ENCODE measurements around the gene AP1S1. TPM values are rescaled to one million over a fixed set of nuclear protein-coding genes. Genes with fewer than 3 reads are reported as not detected.

The AP1S1 gene
- total RNA-seq, 1 donor = 101 TPM

GRCh38 chr7:101140746-101141382, 13.4 kb upstream of the AP1S1 start:
- H3K4me1 ChIP-seq (ENCODE audit: insufficient read depth, low read length) = peaks cover 22% of the 10 kb centered on the region
- H3K36me3 ChIP-seq (ENCODE audit: insufficient read depth, low read length) = peaks cover 20% of the 10 kb centered on the region
- no peak overlapping the region for H3K27ac ChIP-seq (ENCODE audit: low read depth, low read length)

GRCh38 chr7:101151908-101152651, 2.2 kb upstream of the AP1S1 start:
- TF ChIP-seq CTCF (IDR thresholded peaks at IDR 0.05; ENCODE audit: extremely low read depth, low read depth, low read length) = no peak
- no peak for DNase-seq (ENCODE audit: insufficient read length, low spot score, missing footprints)
- H3K27ac ChIP-seq (ENCODE audit: low read depth, low read length) = no peak overlapping the region
- peaks cover 2% of the 10 kb centered on the region for H4K20me1 ChIP-seq (ENCODE audit: insufficient read depth, low read length)
- no peak overlapping the region for H3K4me3 ChIP-seq (ENCODE audit: insufficient read depth, low read length)
- no peaks in the 10 kb centered on the region for H3K9me3 ChIP-seq (ENCODE audit: low read depth, low read length)
- peaks cover 12% of the 10 kb centered on the region for H3K27me3 ChIP-seq (ENCODE audit: insufficient read depth, low read length)
- peaks cover 25% of the 10 kb centered on the region for H3K79me2 ChIP-seq (ENCODE audit: insufficient read depth, low read length)
- H3K36me3 ChIP-seq (ENCODE audit: insufficient read depth, low read length) = peaks cover 6% of the 10 kb centered on the region
- no peak overlapping the region for H3K4me2 ChIP-seq (ENCODE audit: insufficient read depth, low read length)
- H2AFZ ChIP-seq (ENCODE audit: low read length) = no peak overlapping the region
- H3K4me1 ChIP-seq (ENCODE audit: insufficient read depth, low read length) = peaks cover 9% of the 10 kb centered on the region

More at GRCh38 chr7:101140746-101141382, 13.4 kb upstream of the AP1S1 start:
- no peak overlapping the region for H2AFZ ChIP-seq (ENCODE audit: low read length)
- peaks cover 9% of the 10 kb centered on the region for H4K20me1 ChIP-seq (ENCODE audit: insufficient read depth, low read length)
- no peaks in the 10 kb centered on the region for H3K27me3 ChIP-seq (ENCODE audit: insufficient read depth, low read length)
- DNase-seq (ENCODE audit: insufficient read length, low spot score, missing footprints) = no peak
- H3K79me2 ChIP-seq (ENCODE audit: insufficient read depth, low read length) = no peaks in the 10 kb centered on the region
- no peak overlapping the region for H3K4me3 ChIP-seq (ENCODE audit: insufficient read depth, low read length)
- no peak for TF ChIP-seq CTCF (IDR thresholded peaks at IDR 0.05; ENCODE audit: extremely low read depth, low read depth, low read length)
- no peak overlapping the region for H3K4me2 ChIP-seq (ENCODE audit: insufficient read depth, low read length)
- no peaks in the 10 kb centered on the region for H3K9me3 ChIP-seq (ENCODE audit: low read depth, low read length)

GRCh38 chr7:101154693-101155102, 422 bp downstream of the AP1S1 start:
- Histone ChIP-seq H3K4me1 (ENCODE audit: insufficient read depth, low read length) (peaks cover 15% of the 10 kb centered on the region), H3K4me2 (ENCODE audit: insufficient read depth, low read length) (peak overlapping the region; percentile 93), H3K36me3 (ENCODE audit: insufficient read depth, low read length) (peaks cover 20% of the 10 kb centered on the region), H4K20me1 (ENCODE audit: insufficient read depth, low read length) (peaks cover 7% of the 10 kb centered on the region), H3K27ac (ENCODE audit: low read depth, low read length) (peak overlapping the region; percentile 19), H3K27me3 (ENCODE audit: insufficient read depth, low read length) (peaks cover 3% of the 10 kb centered on the region), H3K4me3 (ENCODE audit: insufficient read depth, low read length) (peak overlapping the region; percentile 88), H2AFZ (ENCODE audit: low read length) (peak overlapping the region; percentile 59), H3K79me2 (ENCODE audit: insufficient read depth, low read length) (peaks cover 27% of the 10 kb centered on the region), H3K9me3 (ENCODE audit: low read depth, low read length) (no peaks in the 10 kb centered on the region)
- TF ChIP-seq CTCF (IDR thresholded peaks at IDR 0.05; ENCODE audit: extremely low read depth, low read depth, low read length) = no peak
- no peak for DNase-seq (ENCODE audit: insufficient read length, low spot score, missing footprints)

- peak overlapping the region; percentile 19 for H3K27ac ChIP-seq (ENCODE audit: low read depth, low read length)
- H2AFZ ChIP-seq (ENCODE audit: low read length) = peak overlapping the region; percentile 59
- no peak for TF ChIP-seq CTCF (IDR thresholded peaks at IDR 0.05; ENCODE audit: extremely low read depth, low read depth, low read length)
Measured at GRCh38 chr7:101155303-101155702, 1.0 kb downstream of the AP1S1 start.

More at GRCh38 chr7:101155303-101155702, 1.0 kb downstream of the AP1S1 start:
- Histone ChIP-seq H3K79me2 (ENCODE audit: insufficient read depth, low read length) (peaks cover 27% of the 10 kb centered on the region), H3K9me3 (ENCODE audit: low read depth, low read length) (no peaks in the 10 kb centered on the region), H3K4me1 (ENCODE audit: insufficient read depth, low read length) (peaks cover 20% of the 10 kb centered on the region), H3K4me3 (ENCODE audit: insufficient read depth, low read length) (peak overlapping the region; percentile 88), H4K20me1 (ENCODE audit: insufficient read depth, low read length) (peaks cover 13% of the 10 kb centered on the region), H3K4me2 (ENCODE audit: insufficient read depth, low read length) (peak overlapping the region; percentile 93), H3K27me3 (ENCODE audit: insufficient read depth, low read length) (peaks cover 3% of the 10 kb centered on the region), H3K36me3 (ENCODE audit: insufficient read depth, low read length) (peaks cover 26% of the 10 kb centered on the region)
- peak; percentile 57 for DNase-seq (ENCODE audit: insufficient read length, low spot score, missing footprints)

Data from osteoblast (primary cell).